HepG2 (cell line): Measurements from ENCODE around the gene RASA1. TPM values are rescaled to one million over a fixed set of nuclear protein-coding genes. Genes with fewer than 3 reads are reported as not detected.

ENCODE experiments used
- AKAP8 ChIP-seq: sonication (generic); formaldehyde crosslinking; IDR thresholded peaks from 2 replicates; pipeline ENCODE4 v1.5.1; 2020; ENCODE audit warnings: mild to moderate bottlenecking, missing genetic modification reagents
- KLF11 ChIP-seq: IDR thresholded peaks from 2 replicates; pipeline ENCODE4 v1.6.1; 2016; ENCODE audit warnings: missing compliant biosample characterization
- MEIS1 ChIP-seq: sonication (generic); formaldehyde crosslinking; IDR thresholded peaks from 2 replicates; pipeline ENCODE4 v1.9.0; 2021; ENCODE audit warnings: mild to moderate bottlenecking, missing genetic modification reagents, moderate library complexity, borderline replicate concordance
- MTERF4 ChIP-seq: sonication (generic); formaldehyde crosslinking; IDR thresholded peaks from 2 replicates; pipeline ENCODE4 v1.8.0; 2023; ENCODE audit warnings: mild to moderate bottlenecking, missing genetic modification reagents
- MZF1 ChIP-seq: sonication (generic); formaldehyde crosslinking; IDR thresholded peaks from 2 replicates; pipeline ENCODE4 v1.8.1; 2023; ENCODE audit warnings: mild to moderate bottlenecking, missing genetic modification reagents, borderline replicate concordance
- NCOR1 ChIP-seq: fragments of 200-600 bp; sonication (generic); IDR thresholded peaks from 2 replicates; pipeline ENCODE4 v1.7.0; 2017; ENCODE audit warnings: antibody characterized with exemption, low read length, borderline replicate concordance
- PBX2 ChIP-seq: IDR thresholded peaks from 2 replicates; pipeline ENCODE4 v1.6.1; 2016; ENCODE audit warnings: control low read depth
- POGZ ChIP-seq: sonication (generic); formaldehyde crosslinking; IDR thresholded peaks from 2 replicates; pipeline ENCODE4 v1.4.0; 2020; ENCODE audit warnings: mild to moderate bottlenecking, missing genetic modification reagents
- RAD21 ChIP-seq: fragments of 450-650 bp; formaldehyde crosslinking; IDR thresholded peaks from 2 replicates; pipeline ENCODE4 v1.5.0; 2020; ENCODE audit warnings: mild to moderate bottlenecking
- RCOR2 ChIP-seq: IDR thresholded peaks from 2 replicates; pipeline ENCODE4 v1.6.1; 2016; ENCODE audit warnings: missing biosample characterization, missing genetic modification reagents
- STAG1 ChIP-seq: sonication (generic); formaldehyde crosslinking; IDR thresholded peaks from 2 replicates; pipeline ENCODE4 v1.4.0; 2020; ENCODE audit warnings: missing genetic modification reagents
- ZBTB26 ChIP-seq: IDR thresholded peaks from 2 replicates; pipeline ENCODE4 v1.6.1; 2016; ENCODE audit warnings: missing compliant biosample characterization, missing genetic modification reagents, borderline replicate concordance
- ZNF253 ChIP-seq: sonication (generic); formaldehyde crosslinking; IDR thresholded peaks from 2 replicates; pipeline ENCODE4 v1.8.0; 2022; ENCODE audit warnings: mild to moderate bottlenecking, missing genetic modification reagents, borderline replicate concordance
- ZNF280B ChIP-seq: sonication (generic); formaldehyde crosslinking; IDR thresholded peaks from 2 replicates; pipeline ENCODE4 v1.5.0; 2020; ENCODE audit warnings: missing genetic modification reagents, mild to moderate bottlenecking, borderline replicate concordance
- ZNF484 ChIP-seq: sonication (generic); formaldehyde crosslinking; IDR thresholded peaks from 2 replicates; pipeline ENCODE4 v1.5.1; 2020; ENCODE audit warnings: mild to moderate bottlenecking, low read depth, missing genetic modification reagents, borderline replicate concordance
- ZNF850 ChIP-seq: sonication (generic); formaldehyde crosslinking; conservative IDR thresholded peaks from 2 replicates; pipeline ENCODE4 v1.9.0; 2021; ENCODE audit warnings: mild to moderate bottlenecking, missing genetic modification reagents
- ZSCAN31 ChIP-seq: sonication (generic); formaldehyde crosslinking; IDR thresholded peaks from 2 replicates; pipeline ENCODE4 v1.5.0; 2020; ENCODE audit warnings: low read depth, mild to moderate bottlenecking, missing genetic modification reagents
- ZSCAN9 ChIP-seq: IDR thresholded peaks from 2 replicates; pipeline ENCODE4 v1.6.1; 2016; ENCODE audit warnings: borderline replicate concordance
- polyA plus RNA-seq, 8 experiments: library from polyadenylated mRNA; depleted of rRNA in 3 of 8; stranded (reverse) in 7 of 8; unstranded in 1 of 8; fragments of >200 nt; fragmentation: Illumina TruSeq in 4 of 8; extraction: Trizol in 4 of 8; gene quantifications; 2 replicates each; pipeline versions ENCODE4 v1.2.1 to v1.2.3, GENCODE V29; 2011 to 2016; ENCODE audit warnings: low read depth in 4 of 8, missing spikeins in 1 of 8, mixed read lengths in 1 of 8; ENCODE audit not compliant: insufficient read depth in 1 of 8
- total RNA-seq, 5 experiments: library from RNA; depleted of rRNA; stranded (reverse); fragments of >200 nt; fragmentation: Illumina TruSeq; extraction: Trizol; gene quantifications; 2 replicates each; pipeline ENCODE4 v1.2.3, GENCODE V29; 2016; ENCODE audit warnings: low read depth in 1 of 5
- TF ChIP-seq, protein P1 (sequence below): sonication (generic); formaldehyde crosslinking; IDR thresholded peaks from 2 replicates; pipeline ENCODE4 v1.8.0; 2022; ENCODE audit warnings: missing genetic modification reagents, mild to moderate bottlenecking, moderate library complexity, borderline replicate concordance
- TF ChIP-seq, protein P2 (sequence below): sonication (generic); formaldehyde crosslinking; IDR thresholded peaks from 2 replicates; pipeline ENCODE4 v1.4.0; 2020; ENCODE audit warnings: mild to moderate bottlenecking, missing genetic modification reagents
- TF ChIP-seq, protein P3 (sequence below): sonication (generic); formaldehyde crosslinking; IDR thresholded peaks from 2 replicates; pipeline ENCODE4 v1.5.0; 2020; ENCODE audit warnings: missing genetic modification reagents, mild to moderate bottlenecking, borderline replicate concordance

Gene RASA1
- total and polyA plus RNA-seq, 2 of the 13 experiments (the other 11 are each of a cell fraction or from before 2014, with no cell fraction given), result 19.5 to 20.5 TPM

DNA sequence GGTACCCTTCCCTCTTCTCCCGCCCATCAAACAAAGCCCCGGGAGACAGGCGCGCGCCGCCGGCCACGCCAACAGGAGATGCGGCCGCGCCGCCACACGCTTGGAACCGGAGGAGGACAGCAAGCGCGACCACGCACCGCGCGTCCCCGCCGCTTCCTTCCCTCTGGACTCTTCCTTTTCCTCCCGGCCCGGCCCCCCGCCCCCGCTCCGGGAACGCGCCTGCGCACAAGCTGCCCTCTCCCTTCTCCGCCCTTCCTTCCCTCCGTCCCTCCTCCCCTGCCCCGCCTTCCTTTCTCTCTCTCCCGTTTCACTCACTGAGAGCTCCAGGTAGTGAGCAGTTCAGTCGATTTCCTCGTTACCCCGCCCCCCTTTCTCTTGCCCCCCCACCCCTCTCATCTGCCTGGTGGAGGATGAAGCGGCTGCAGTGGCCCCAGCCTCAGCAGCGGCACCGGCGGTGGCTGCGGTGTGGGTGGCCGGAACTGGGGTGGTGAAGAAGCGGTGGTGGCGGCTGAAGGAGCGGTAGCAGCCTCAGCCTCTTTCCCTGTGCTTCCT is at the start of gene RASA1 (continued):
- TF ChIP-seq ZNF280B (CRISPR knock-in tag) (peak; percentile 56; the same call in 1 of the 2 replicates), MZF1 (no peak), KLF11 (CRISPR knock-in tag) (no peak), ZNF484 (CRISPR knock-in tag) (no peak), ZBTB26 (CRISPR knock-in tag) (peak; percentile 65; the same call in 1 of the 2 replicates), ZSCAN9 (peak; percentile 21; the same call in 1 of the 2 replicates), PBX2 (CRISPR knock-in tag) (0 out of 2 replicates have a peak, but pooled peaks have one; percentile 11), RCOR2 (CRISPR knock-in tag) (no peak), STAG1 (CRISPR knock-in tag) (no peak), ZNF253 (CRISPR knock-in tag) (no peak), MEIS1 (CRISPR knock-in tag) (peak; percentile 68; the same call in 1 of the 2 replicates), ZNF850 (CRISPR knock-in tag) (no peak), POGZ (CRISPR knock-in tag) (0 out of 2 replicates have a peak, but pooled peaks have one; percentile 14), RAD21 (CRISPR knock-in tag) (no peak), MTERF4 (CRISPR knock-in tag) (no peak), NCOR1 (no peak), AKAP8 (0 out of 2 replicates have a peak, but pooled peaks have one; percentile 6), ZSCAN31 (CRISPR knock-in tag) (0 out of 2 replicates have a peak, but pooled peaks have one; percentile 9)
- TF ChIP-seq, protein P1, sequence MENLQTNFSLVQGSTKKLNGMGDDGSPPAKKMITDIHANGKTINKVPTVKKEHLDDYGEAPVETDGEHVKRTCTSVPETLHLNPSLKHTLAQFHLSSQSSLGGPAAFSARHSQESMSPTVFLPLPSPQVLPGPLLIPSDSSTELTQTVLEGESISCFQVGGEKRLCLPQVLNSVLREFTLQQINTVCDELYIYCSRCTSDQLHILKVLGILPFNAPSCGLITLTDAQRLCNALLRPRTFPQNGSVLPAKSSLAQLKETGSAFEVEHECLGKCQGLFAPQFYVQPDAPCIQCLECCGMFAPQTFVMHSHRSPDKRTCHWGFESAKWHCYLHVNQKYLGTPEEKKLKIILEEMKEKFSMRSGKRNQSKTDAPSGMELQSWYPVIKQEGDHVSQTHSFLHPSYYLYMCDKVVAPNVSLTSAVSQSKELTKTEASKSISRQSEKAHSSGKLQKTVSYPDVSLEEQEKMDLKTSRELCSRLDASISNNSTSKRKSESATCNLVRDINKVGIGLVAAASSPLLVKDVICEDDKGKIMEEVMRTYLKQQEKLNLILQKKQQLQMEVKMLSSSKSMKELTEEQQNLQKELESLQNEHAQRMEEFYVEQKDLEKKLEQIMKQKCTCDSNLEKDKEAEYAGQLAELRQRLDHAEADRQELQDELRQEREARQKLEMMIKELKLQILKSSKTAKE (CRISPR knock-in tag), result no peak
- TF ChIP-seq, protein P2, sequence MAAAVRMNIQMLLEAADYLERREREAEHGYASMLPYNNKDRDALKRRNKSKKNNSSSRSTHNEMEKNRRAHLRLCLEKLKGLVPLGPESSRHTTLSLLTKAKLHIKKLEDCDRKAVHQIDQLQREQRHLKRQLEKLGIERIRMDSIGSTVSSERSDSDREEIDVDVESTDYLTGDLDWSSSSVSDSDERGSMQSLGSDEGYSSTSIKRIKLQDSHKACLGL, result no peak
- TF ChIP-seq, protein P3, sequence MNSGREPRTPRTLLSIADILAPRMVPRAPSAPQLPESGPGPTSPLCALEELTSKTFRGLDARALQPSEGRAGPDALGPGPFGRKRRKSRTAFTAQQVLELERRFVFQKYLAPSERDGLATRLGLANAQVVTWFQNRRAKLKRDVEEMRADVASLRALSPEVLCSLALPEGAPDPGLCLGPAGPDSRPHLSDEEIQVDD (CRISPR knock-in tag), result no peak
